Left ventricle myocardium inferior (tissue), 1 donor: ENCODE data around the gene TMEM132E. TPM values are rescaled to one million over a fixed set of nuclear protein-coding genes. Genes with fewer than 3 reads are reported as not detected.

Experiments
- DNase-seq: peaks from one replicate; pipeline ENCODE4 v3.0.0-alpha.2; 2020
- H3K27ac ChIP-seq: fragments of 200-600 bp; replicated peaks from 2 replicates; pipeline ENCODE4 v1.8.0; 2021
- H3K27me3 ChIP-seq: fragments of 200-600 bp; 2 replicates; pipeline ENCODE4 v1.8.0; 2021; ENCODE audit warnings: low read depth
- H3K36me3 ChIP-seq: fragments of 200-600 bp; 2 replicates; pipeline ENCODE4 v1.8.0; 2021
- H3K4me1 ChIP-seq: fragments of 200-600 bp; 2 replicates; pipeline ENCODE4 v1.8.0; 2021
- H3K4me3 ChIP-seq: fragments of 200-600 bp; 2 replicates; pipeline ENCODE4 v1.8.0; 2021; ENCODE audit warnings: mild to moderate bottlenecking, moderate library complexity
- H3K9me3 ChIP-seq: fragments of 200-600 bp; replicated peaks from 2 replicates; pipeline ENCODE4 v1.8.0; 2021
- CTCF ChIP-seq: fragments of 200-600 bp; IDR thresholded peaks from 2 replicates; pipeline ENCODE4 v1.8.0; 2021; ENCODE audit warnings: antibody characterized with exemption, mild to moderate bottlenecking, borderline replicate concordance
- intact Hi-C: fragments of 100-400 bp; cut with micrococcal nuclease; formaldehyde crosslinking; loops from one replicate; pipeline ENCODE4 v1.11.0; 2022
- total RNA-seq: library from RNA; stranded (reverse); fragmentation: NEBNext Ultra II Directional; extraction: Animal tissue kit (Norgen Biotek cat#: 25700); gene quantifications from one replicate; pipeline ENCODE4 v1.2.1, GENCODE V29; 2021
- donor health status: DM: no; HTN: yes; CAD: no; lungs with severe emphysema.

The TMEM132E gene
- total RNA-seq, 1 donor from 2014 or later, result 0.05 TPM

GRCh38 chr17:34620458-34620857, 41.1 kb downstream of the TMEM132E start:
- Histone ChIP-seq H3K27me3 (peaks cover 100% of the 10 kb centered on the region), H3K9me3 (no peaks in the 10 kb centered on the region), H3K27ac (no peak overlapping the region), H3K36me3 (no peaks in the 10 kb centered on the region), H3K4me3 (no peak overlapping the region), H3K4me1 (no peaks in the 10 kb centered on the region)
- intact Hi-C loops, result no loop called here
- no peak for TF ChIP-seq CTCF
- no peak for DNase-seq

- Histone ChIP-seq H3K4me1 (no peaks in the 10 kb centered on the region), H3K4me3 (no peak overlapping the region), H3K27ac (no peak overlapping the region), H3K27me3 (peaks cover 100% of the 10 kb centered on the region), H3K9me3 (no peaks in the 10 kb centered on the region), H3K36me3 (no peaks in the 10 kb centered on the region)
- no peak for DNase-seq
- no peak for TF ChIP-seq CTCF
- intact Hi-C loops, result no loop called here
Measured at GRCh38 chr17:34622862-34623623, 43.7 kb downstream of the TMEM132E start.

DNA sequence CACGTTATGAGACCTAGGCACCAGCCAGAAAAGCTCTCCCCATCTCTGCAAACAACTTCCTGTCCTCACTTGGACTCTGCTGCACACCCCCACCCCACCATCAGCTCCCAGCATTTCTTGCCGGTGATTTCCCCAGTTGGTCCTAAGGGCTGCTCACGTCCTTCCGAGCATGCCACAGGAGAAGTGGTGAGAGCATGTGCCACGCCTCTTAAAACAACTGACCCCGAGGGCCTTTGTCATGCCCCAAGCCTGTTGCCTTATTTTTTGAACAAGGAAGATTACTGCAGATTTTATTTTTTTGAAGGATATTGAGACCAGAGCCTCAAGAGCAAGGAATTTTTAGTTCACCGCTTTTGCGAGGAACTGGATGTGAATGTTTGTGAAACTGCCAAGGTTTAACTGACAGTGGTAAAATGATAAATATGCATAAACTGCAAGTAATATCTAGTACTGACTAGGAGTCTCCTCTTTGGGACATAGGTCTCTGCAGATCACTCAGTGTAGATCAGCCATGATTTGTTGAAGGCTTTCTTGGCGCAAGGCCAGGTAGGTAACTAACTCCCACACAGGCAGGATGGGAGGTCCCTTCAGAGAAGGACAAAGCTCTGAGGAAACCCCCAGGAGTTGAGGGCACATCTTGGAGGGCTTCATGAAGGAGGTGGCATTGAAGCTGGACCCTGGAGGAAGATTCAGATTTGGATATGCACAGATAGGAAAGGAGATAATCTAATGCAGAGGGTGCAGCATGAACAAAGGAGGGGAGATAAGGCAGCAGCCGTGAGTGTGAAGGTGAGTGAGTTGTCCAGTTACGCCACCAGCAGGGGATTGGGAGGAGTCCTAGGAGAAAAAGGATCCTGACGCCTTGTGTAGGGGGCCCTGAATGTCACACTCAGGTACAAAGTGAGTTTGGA, 44.7 kb downstream of the TMEM132E start:
- no peak for TF ChIP-seq CTCF
- DNase-seq, result no peak
- Histone ChIP-seq H3K36me3 (no peaks in the 10 kb centered on the region), H3K4me1 (no peaks in the 10 kb centered on the region), H3K4me3 (no peak overlapping the region), H3K27ac (no peak overlapping the region), H3K27me3 (peaks cover 100% of the 10 kb centered on the region), H3K9me3 (no peaks in the 10 kb centered on the region)
- intact Hi-C loops, result no loop called here

DNA sequence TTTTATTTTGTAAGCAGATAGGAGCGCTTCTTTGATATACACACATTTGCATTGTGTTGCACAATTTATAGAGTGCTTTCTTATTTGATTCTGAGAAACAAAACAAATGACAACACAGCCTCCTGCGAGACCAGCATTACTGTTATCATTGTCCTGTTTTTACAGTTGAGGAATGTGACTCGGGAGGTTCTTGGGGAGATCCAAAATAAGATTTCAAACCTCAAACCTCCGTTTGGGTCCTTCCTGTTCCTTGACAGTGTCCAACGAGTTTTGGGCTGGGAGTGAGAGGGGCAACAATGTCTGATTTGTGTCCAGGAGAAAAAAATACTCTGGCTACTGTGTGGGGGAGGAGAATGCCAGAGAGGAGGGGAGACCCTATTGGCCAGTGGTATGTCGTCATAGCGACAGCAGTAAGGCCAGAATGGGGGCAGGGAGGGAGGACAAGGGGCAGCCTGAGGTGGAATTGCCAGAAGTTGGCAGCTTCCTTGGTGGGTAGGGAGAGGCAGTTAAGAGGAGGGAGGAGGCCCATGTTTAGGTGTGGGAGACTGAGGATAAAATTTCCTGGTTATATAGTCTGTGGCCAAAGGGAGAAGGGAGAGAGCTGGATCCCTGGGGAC, 45.5 kb downstream of the TMEM132E start:
- Histone ChIP-seq H3K27me3 (peaks cover 100% of the 10 kb centered on the region), H3K9me3 (no peaks in the 10 kb centered on the region), H3K4me1 (no peaks in the 10 kb centered on the region), H3K4me3 (no peak overlapping the region), H3K36me3 (no peaks in the 10 kb centered on the region), H3K27ac (no peak overlapping the region)
- intact Hi-C loops, result no loop called here
- no peak for TF ChIP-seq CTCF
- no peak for DNase-seq

DNA sequence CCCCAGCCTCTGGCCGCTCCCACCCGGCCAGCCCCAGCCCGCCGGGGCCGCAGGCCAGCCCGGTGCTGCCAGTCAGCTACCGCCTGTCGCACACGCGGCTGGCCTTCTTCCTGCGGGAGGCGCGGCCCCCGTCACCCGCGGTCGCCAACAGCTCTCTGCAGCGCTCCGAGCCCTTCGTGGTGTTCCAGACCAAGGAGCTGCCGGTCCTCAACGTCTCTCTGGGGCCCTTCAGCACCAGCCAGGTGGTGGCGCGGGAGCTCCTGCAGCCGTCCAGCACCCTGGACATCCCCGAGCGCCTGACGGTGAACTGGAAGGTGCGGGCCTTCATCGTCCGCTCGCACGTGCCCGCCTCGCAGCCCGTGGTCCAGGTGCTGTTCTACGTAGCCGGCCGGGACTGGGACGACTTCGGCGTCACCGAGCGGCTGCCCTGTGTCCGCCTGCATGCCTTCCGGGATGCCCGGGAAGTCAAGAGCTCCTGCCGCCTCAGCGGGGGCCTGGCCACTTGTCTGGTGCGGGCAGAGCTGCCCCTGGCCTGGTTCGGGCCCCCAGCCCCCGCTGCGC, 46.8 kb downstream of the TMEM132E start:
- Histone ChIP-seq H3K36me3 (no peaks in the 10 kb centered on the region), H3K27me3 (peaks cover 100% of the 10 kb centered on the region), H3K4me1 (no peaks in the 10 kb centered on the region), H3K4me3 (no peak overlapping the region), H3K27ac (no peak overlapping the region), H3K9me3 (no peaks in the 10 kb centered on the region)
- no peak for TF ChIP-seq CTCF
- no peak for DNase-seq
- intact Hi-C loops, result no loop called here
